Fibroblast of lung (primary cell): Measurements from ENCODE around the gene CSNK1D.
A peak's percentile ranks its signal among the peaks of the same experiment; 100 is the strongest.

Experiments used
- CTCF ChIP-seq, 2 donors: IDR thresholded peaks in 1 of 2; conservative IDR thresholded peaks in 1 of 2; 1 replicate in 1 of 2; 2 replicates in 1 of 2; pipeline ENCODE4 v1.5.1; 2011 to 2012; ENCODE audit warnings: low read length in 2 of 2, control low read depth in 1 of 2, inconsistent platforms in 1 of 2, low read depth in 1 of 2, mild to moderate bottlenecking in 1 of 2
- EZH2 ChIP-seq: IDR thresholded peaks from 2 replicates; pipeline ENCODE4 v1.5.1; 2012; ENCODE audit warnings: low read length, control low read depth, mild to moderate bottlenecking; ENCODE audit errors: missing control alignments

- peak; percentile 28 to 29 for TF ChIP-seq CTCF (conservative IDR thresholded peaks at IDR 0.05 in 1 of 2, IDR thresholded peaks at IDR 0.05 in 1 of 2; ENCODE audit: low read depth in 1 of 2, low read length in 2 of 2)
- no peak for TF ChIP-seq EZH2
Measured at GRCh38 chr17:82230609-82231311, 42.7 kb downstream of the CSNK1D start.
